IPS-20b (cell line): Measurements from ENCODE around the gene HOXA6.

Experiments used
- H3K27ac ChIP-seq: one replicate; pipeline ENCODE4 v1.5.1; 2013; ENCODE audit warnings: low read length
- H3K27me3 ChIP-seq: 2 replicates; pipeline ENCODE4 v1.6.1; 2013; ENCODE audit warnings: mild to moderate bottlenecking, low read length, inconsistent platforms; ENCODE audit not compliant: insufficient read depth
- H3K36me3 ChIP-seq: 2 replicates; pipeline ENCODE4 v1.6.1; 2013; ENCODE audit warnings: low read depth, mild to moderate bottlenecking, inconsistent platforms, low read length, moderate library complexity; ENCODE audit not compliant: insufficient read depth
- H3K4me1 ChIP-seq: 2 replicates; pipeline ENCODE4 v1.6.1; 2013; ENCODE audit warnings: mild to moderate bottlenecking, control low read depth, inconsistent platforms, low read length, moderate library complexity; ENCODE audit not compliant: insufficient read depth
- H3K4me3 ChIP-seq: 2 replicates; pipeline ENCODE4 v1.5.1; 2013; ENCODE audit warnings: mild to moderate bottlenecking, low read length, inconsistent platforms
- H3K9ac ChIP-seq: 2 replicates; pipeline ENCODE4 v1.6.1; 2013; ENCODE audit warnings: low read depth, mild to moderate bottlenecking, inconsistent platforms, low read length, moderate library complexity
- H3K9me3 ChIP-seq: 2 replicates; pipeline ENCODE4 v1.6.1; 2013; ENCODE audit warnings: mild to moderate bottlenecking, low read depth, low read length, inconsistent platforms; ENCODE audit not compliant: insufficient read depth

HOXA6 gene

DNA sequence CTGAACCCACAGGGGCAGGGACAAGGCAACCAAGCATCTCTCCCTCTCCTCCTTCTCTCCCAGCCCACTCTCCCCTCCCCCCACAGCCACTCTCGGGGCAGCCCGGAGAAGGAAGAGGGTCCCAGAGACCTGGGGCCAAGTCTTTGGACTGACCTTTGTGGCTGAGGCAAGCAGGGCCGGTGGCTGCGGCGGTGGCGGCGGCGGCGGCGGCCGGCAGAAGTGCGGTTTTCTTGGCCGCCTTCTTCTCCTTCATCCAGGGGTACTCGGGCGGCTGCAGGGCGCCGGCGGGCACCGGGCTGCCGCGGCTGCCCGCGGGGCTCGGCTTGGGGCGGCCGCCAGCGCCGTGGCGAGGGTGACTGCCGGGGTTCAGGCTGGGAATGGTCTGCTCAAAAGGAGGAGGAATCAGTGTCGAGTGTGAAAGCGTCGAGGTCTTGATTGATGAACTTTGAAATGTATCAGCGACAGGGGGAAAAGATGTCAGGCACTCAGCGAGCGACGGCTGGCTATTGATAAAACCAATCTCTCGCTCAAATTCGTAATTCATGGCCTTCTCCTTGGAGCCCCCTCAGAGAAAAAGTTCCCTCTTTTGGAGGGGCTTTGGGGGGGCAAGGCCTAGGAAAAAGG, 45.5 kb downstream of the HOXA6 start:
- peaks cover 100% of the 10 kb centered on the region for H3K27me3 ChIP-seq

DNA sequence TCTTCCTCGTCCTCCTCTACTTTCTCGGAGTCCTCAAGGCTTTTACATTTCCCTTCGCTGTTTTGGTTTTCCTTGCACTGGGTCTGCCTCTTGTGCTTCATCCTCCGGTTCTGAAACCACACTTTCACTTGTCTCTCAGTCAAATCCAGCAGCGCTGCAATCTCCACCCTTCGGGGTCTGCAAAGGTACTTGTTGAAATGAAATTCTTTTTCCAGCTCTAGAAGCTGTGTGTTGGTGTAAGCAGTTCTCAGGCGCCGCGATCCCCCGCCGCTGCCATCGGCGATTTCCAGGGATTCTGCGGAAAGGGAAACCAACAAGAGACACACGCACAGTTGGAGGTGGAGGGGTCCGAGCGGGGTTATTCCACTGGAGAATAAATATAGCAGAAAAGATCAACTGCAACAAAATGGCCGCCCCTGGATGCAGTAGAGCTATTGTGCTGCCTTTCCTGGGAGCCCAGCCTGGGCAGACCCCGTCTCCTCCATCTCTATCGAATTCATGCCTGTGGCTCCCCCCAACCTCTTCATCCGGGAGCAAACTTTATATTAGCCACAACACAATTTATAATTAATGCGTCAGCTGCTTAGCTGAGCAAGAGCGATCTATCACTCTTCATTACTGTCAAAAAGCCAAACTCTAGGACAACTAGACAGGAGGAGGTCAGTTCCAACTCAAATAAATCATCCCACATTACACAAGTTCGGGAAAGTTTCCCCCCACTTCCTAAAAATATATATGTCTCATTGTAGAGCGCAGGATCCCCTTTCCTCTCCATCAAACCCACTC, 46.2 kb downstream of the HOXA6 start:
- Histone ChIP-seq H3K27me3 (peaks cover 100% of the 10 kb centered on the region), H3K4me3 (peak overlapping the region; percentile 43), H3K4me1 (peaks cover 15% of the 10 kb centered on the region), H3K9me3 (peaks cover 4% of the 10 kb centered on the region; the same call in 1 of the 2 replicates), H3K27ac (no peak overlapping the region), H3K36me3 (no peaks in the 10 kb centered on the region), H3K9ac (0 out of 2 replicates have a peak overlapping the region, but pooled peaks have one; percentile 8)

More for the DNA sequence above, 45.5 kb downstream of the HOXA6 start:
- Histone ChIP-seq H3K27ac (no peak overlapping the region), H3K9ac (no peak overlapping the region), H3K36me3 (no peaks in the 10 kb centered on the region), H3K4me1 (peaks cover 15% of the 10 kb centered on the region), H3K4me3 (peak overlapping the region; percentile 43; the same call in 1 of the 2 replicates), H3K9me3 (peaks cover 4% of the 10 kb centered on the region; the same call in 1 of the 2 replicates)

- no peak overlapping the region for H3K9ac ChIP-seq
- H3K9me3 ChIP-seq: peaks cover 4% of the 10 kb centered on the region; the same call in 1 of the 2 replicates
- no peak overlapping the region for H3K27ac ChIP-seq
- H3K36me3 ChIP-seq: no peaks in the 10 kb centered on the region
- H3K27me3 ChIP-seq: peaks cover 100% of the 10 kb centered on the region
- H3K4me3 ChIP-seq: peak overlapping the region; percentile 43
- H3K4me1 ChIP-seq: peaks cover 15% of the 10 kb centered on the region
These were observed 46.8 kb downstream of the HOXA6 start for GRCh38 chr7:27100694-27101170.

GRCh38 chr7:27099453-27100370, 47.9 kb downstream of the HOXA6 start:
- H3K27me3 ChIP-seq: peaks cover 100% of the 10 kb centered on the region
- no peak overlapping the region for H3K4me3 ChIP-seq
- no peaks in the 10 kb centered on the region for H3K36me3 ChIP-seq
- peaks cover 4% of the 10 kb centered on the region; the same call in 1 of the 2 replicates for H3K9me3 ChIP-seq
- H3K9ac ChIP-seq: no peak overlapping the region
- no peak overlapping the region for H3K27ac ChIP-seq
- peaks cover 15% of the 10 kb centered on the region for H3K4me1 ChIP-seq

GRCh38 chr7:27098578-27099451, 48.8 kb downstream of the HOXA6 start:
- Histone ChIP-seq H3K9ac (no peak overlapping the region), H3K27me3 (peaks cover 100% of the 10 kb centered on the region), H3K36me3 (no peaks in the 10 kb centered on the region), H3K4me1 (peaks cover 15% of the 10 kb centered on the region), H3K9me3 (peaks cover 8% of the 10 kb centered on the region; the same call in 1 of the 2 replicates), H3K4me3 (peak overlapping the region; percentile 31; the same call in 1 of the 2 replicates), H3K27ac (no peak overlapping the region)

- Histone ChIP-seq H3K4me3 (peak overlapping the region; percentile 60), H3K4me1 (peaks cover 15% of the 10 kb centered on the region), H3K27ac (no peak overlapping the region), H3K9ac (no peak overlapping the region), H3K27me3 (peaks cover 100% of the 10 kb centered on the region), H3K36me3 (no peaks in the 10 kb centered on the region), H3K9me3 (peaks cover 5% of the 10 kb centered on the region; the same call in 1 of the 2 replicates)
These were observed 49.6 kb downstream of the HOXA6 start for GRCh38 chr7:27097686-27098577.

DNA sequence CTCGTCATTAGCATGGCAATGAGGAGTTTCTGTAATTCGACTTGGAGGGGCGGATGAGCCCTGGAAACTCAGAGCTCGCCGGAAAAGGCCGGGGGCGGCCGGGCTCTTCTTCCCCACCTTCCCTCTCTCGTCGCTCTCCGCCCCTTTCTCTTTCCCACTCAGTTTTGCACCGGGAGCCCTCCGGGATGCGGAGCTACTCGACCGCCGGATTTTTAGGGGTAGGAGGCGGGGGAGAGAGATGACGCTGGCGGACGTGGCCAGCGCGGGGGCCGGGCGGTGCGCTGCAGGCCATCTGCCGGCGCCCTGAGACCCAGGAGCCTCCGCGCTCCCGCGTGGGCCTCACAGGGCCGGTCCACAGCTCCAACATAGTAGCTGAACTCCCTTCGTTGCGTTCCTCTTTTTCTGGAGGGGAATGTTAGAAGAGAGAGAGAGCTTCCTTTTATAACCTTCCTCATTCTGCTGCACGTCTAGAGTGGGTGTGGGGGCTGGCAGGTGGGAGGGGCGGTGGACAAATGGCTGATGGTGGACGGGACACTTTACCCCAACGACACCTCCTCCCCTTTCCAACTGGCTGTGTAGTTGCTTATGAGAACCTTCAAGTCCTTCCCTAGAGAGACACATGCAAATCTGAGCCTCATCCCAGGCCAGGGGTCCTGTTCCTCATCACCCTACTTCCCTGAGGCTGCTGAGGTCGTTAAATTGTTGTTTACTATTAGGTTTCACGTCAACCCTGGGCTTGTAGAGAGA, 50.6 kb downstream of the HOXA6 start:
- Histone ChIP-seq H3K9ac (no peak overlapping the region), H3K4me1 (peaks cover 23% of the 10 kb centered on the region), H3K4me3 (peak overlapping the region; percentile 60)

GRCh38 chr7:27095897-27096767, 51.4 kb downstream of the HOXA6 start, which contains the start of gene HOXA1:
Gene HOXA1 (minus strand): TSS chr7:27096000. CDS start chr7:27095912, 88 bp downstream.
- Histone ChIP-seq H3K27me3 (peaks cover 100% of the 10 kb centered on the region), H3K4me3 (peak within 1 kb of the TSS; percentile 60), H3K9ac (no peak within 1 kb of the TSS), H3K9me3 (peaks cover 5% of the 10 kb centered on the region; the same call in 1 of the 2 replicates), H3K4me1 (peaks cover 25% of the 10 kb centered on the region), H3K27ac (no peak within 1 kb of the TSS), H3K36me3 (no peaks in the 10 kb centered on the region)

More for the DNA sequence above, 50.6 kb downstream of the HOXA6 start:
- no peaks in the 10 kb centered on the region for H3K36me3 ChIP-seq
- peaks cover 5% of the 10 kb centered on the region; the same call in 1 of the 2 replicates for H3K9me3 ChIP-seq
- peaks cover 100% of the 10 kb centered on the region for H3K27me3 ChIP-seq
- H3K27ac ChIP-seq: no peak overlapping the region
